8988T (cell line): ENCODE measurements around the gene ZNF92.
"Not testable (repeated sequence)": the region's sequence is repeated elsewhere in the genome, so short reads cannot be mapped to it uniquely, and the experiment has no call there.

Experiments
- DNase-seq: peaks from one replicate; pipeline ENCODE4 v3.0.0; 2011

Gene ZNF92

DNA sequence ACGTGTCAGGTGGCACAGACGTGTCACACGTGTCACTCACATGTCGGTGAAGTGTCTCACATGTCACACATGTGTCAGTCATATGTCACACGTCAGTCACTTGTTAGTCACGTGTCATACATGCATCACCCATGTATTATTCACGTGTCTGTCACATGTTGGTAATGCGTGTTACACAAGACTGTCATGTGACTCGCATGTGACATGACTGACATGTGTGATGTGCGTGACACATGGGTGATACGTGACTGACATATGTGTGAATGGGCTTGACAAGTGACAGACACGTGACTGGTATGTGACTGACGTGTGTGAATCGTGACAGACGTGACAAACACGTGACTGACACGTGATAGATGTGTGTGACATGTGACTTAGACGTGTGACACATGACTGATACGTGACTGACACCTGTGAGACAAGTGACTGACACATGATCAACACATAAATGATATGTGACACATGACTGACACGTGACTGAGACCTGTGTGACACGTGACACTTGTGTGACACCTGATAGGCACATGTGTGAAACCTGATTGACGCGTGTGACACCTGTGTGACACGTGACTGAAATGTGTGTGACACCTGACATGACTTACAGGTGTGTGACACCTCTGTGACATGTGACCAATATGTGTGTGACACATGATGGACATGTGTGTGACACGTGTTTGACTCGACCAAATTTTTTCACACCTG, 56.1 kb downstream of the ZNF92 start:
- no peak for DNase-seq

GRCh38 chr7:65430344-65431186, 56.9 kb downstream of the ZNF92 start:
- no peak for DNase-seq

DNA sequence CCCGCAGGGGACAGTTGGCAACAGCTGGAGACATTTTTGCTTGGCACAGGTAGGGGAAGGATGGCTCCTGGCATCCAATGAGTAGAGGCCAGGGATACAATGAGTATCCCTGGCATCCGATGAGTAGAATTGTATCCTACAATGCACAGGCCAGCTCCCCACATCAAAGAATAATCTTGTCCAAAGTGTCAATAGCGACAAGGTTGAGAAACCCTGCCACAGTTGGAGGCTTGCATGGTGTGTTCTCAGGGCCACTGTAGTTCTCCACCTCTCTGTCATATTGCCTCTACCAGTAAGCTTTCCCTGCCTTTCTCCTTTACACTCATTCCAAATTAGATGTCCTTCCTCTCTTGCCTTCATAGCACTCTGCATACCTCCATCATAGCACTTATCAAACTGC, 60.7 kb downstream of the ZNF92 start:
- no peak for DNase-seq

DNA sequence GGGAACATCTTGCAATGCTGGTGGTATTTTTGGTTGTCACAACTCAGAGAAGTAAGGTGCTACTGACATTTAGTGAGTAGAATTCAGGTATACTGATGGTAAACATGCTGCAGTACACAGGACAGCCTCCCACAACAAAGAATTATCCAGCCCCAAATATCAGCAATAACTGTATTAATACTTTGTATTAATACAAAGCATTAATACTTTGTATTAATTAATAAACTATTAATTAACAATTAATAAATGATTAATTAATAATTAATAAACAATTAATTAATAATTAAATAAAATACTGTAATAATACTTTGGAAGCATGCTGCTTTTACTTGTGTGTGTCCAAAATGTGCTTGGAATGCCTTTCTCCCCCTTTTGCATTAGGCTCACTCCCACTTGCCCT, 62.5 kb downstream of the ZNF92 start:
- no peak for DNase-seq

GRCh38 chr7:65438598-65438997, 64.9 kb downstream of the ZNF92 start:
- no peak for DNase-seq

DNA sequence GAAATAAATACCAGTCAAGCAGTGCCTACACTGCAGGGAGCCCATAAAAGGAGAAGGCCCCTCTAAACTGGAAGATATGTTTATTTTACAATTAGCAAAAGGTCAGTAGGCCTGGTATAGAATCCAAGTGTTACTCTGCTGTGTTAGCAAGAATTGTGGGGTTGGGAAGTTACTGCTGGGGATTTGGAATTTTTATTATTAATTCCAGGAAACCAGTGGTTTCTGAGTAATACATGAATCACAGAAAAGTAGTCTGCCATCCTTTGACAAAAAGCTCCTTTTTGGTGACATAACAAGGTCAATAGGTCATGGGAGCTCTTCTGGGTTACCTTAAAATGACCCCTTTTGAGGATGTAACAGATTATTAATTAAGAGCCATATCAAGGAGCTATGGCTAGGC, 67.4 kb downstream of the ZNF92 start:
- DNase-seq: no peak

DNA sequence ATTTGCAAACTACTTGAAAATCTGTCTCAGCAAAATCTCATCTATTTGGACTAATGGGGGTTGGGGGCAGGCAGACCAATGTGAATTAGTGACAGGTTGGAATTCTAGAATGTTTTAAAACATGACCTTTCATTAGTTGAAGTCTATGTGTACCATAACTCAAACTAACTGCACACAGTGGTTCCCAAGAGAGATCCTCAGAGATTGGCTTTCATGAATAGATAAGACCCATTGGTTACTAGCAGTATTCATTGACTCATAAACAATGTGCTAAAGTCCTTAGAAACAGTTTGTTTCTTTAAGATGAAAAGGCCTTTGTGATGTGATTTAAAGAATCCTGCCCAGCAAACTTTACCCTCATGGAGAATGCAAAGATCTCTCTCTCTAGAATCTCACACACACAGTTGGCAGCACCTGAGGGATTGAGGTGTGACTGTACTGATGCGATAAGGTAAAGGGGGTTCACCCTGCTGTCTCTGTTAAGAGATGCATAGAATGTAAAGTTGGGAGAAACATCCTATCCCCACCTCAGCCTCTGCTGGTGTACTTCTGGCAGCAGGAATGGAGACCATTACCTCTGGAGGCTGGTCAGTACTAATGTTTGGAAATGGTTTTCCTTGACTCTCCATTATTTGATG, 70.7 kb downstream of the ZNF92 start:
- no peak for DNase-seq

GRCh38 chr7:65444899-65445823, 71.5 kb downstream of the ZNF92 start:
- no peak for DNase-seq

DNA sequence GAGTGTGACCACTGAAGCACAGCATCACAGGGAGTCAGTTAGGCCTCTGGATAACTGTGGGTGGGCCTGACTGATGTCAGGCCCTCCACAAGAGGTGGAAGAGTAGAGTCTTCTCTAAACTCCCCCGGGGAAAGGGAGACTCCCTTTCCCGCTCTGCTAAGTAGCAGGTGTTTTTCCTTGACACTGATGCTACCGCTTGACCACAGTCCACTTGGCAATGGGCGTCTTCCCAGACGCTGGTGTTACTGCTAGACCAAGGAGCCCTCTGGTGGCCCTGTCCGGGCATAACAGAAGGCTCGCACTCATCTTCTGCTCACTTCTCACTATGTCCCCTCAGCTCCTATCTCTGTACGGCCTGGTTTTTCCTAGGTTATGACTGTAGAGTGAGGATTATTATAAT, 73.4 kb downstream of the ZNF92 start:
- not testable (repeated sequence) for DNase-seq

GRCh38 chr7:65448816-65449504, 75.3 kb downstream of the ZNF92 start:
- DNase-seq: no peak

GRCh38 chr7:65449505-65449852, 75.8 kb downstream of the ZNF92 start:
- no peak for DNase-seq
